Motor neuron (in vitro differentiated cells): Measurements from ENCODE around the gene FTHL17. TPM values are rescaled to one million over a fixed set of nuclear protein-coding genes. Genes with fewer than 3 reads are reported as not detected.

Source experiments
- ATAC-seq, 8 experiments: fragments of 200-7000 bp; cut with Tn5 transposase; replicated peaks in 6 of 8; 2 replicates each; pipeline ENCODE4 v1.8.0; 2021; ENCODE audit warnings: mild to moderate bottlenecking in 8 of 8, moderate library complexity in 8 of 8
- H3K27ac ChIP-seq, 2 donors: fragments of 250-450 bp; sonication (Bioruptor Pico); 2 replicates each; pipeline ENCODE4 v1.9.0; 2021; ENCODE audit warnings: antibody characterized with exemption in 2 of 2, mild to moderate bottlenecking in 2 of 2, moderate library complexity in 1 of 2
- H3K4me1 ChIP-seq, 2 donors: fragments of 250-450 bp; sonication (Bioruptor Pico); replicated peaks in 1 of 2; 2 replicates each; pipeline ENCODE4 v1.6.1; 2021; ENCODE audit warnings: antibody characterized with exemption in 2 of 2, mild to moderate bottlenecking in 2 of 2, moderate library complexity in 1 of 2
- H3K4me3 ChIP-seq, 5 donors: fragments of 250-450 bp; sonication (Bioruptor Pico); 2 replicates each; pipeline ENCODE4 v1.9.0; 2021; ENCODE audit warnings: antibody characterized with exemption in 5 of 5, mild to moderate bottlenecking in 5 of 5, moderate library complexity in 4 of 5
- WGBS, 10 experiments: fragments of 450-650 bp; shearing (Covaris generic); methylation state at CpG; one replicate each; pipeline ENCODE4 v1.0.0; 2022; 5-methylcytosine and 5-hydroxymethylcytosine counted together
- in situ Hi-C, 9 experiments: fragments of 400-800 bp; cut with MboI; loops; one replicate each; pipeline ENCODE4 v1.15.0; 2021; ENCODE audit warnings: low sequenced_read_pairs in 9 of 9, low pct_unique_long_range_greater_than_20kb in 2 of 9; ENCODE audit not compliant: unreplicated experiment in 9 of 9
- total RNA-seq, 8 experiments: library from RNA; unstranded; fragments of 300-600 nt; gene quantifications; 2 replicates each; pipeline versions ENCODE4 v1.2.3 to v1.2.4, GENCODE V29; 2022

The FTHL17 gene
- total RNA-seq, 8 experiments from 2014 or later, result not detected

GRCh38 chrX:31071262-31071661 lies 579 bp downstream of the FTHL17 start:
- Histone ChIP-seq H3K27ac (no peak overlapping the region), H3K4me1 (no peaks in the 10 kb centered on the region), H3K4me3 (no peak overlapping the region)
- no peak for ATAC-seq
- in situ Hi-C loops, result no loop called here
- 40 to 47% methylated on average over 1 to 2 of the region's 18 CpGs; no CpG with 5 or more reads in 8 of the 10 experiments for WGBS, 10 experiments

DNA sequence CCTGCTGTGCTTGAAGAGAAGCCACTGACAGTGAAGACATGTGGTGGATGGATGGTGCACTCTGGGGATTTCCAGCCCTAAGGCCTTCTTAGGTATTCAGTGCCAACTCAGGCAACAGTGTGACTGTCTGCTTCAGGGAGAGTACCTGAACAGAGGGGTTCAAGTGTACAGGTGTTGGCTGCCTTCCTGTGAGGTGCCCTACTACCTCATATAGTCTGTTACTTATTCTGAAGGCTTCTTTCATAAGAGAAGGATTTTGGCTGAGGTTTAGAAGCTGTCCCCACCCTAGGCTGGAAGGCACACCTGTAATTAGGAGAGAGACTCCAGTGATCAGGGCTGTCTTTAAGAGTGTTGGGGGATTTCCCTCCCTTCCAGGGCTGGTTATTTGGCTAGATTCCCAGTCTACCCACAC lies 1.8 kb downstream of the FTHL17 start:
- no peak for ATAC-seq
- Histone ChIP-seq H3K4me1 (no peaks in the 10 kb centered on the region), H3K4me3 (no peak overlapping the region), H3K27ac (no peak overlapping the region)
- in situ Hi-C loops, result no loop called here

DNA sequence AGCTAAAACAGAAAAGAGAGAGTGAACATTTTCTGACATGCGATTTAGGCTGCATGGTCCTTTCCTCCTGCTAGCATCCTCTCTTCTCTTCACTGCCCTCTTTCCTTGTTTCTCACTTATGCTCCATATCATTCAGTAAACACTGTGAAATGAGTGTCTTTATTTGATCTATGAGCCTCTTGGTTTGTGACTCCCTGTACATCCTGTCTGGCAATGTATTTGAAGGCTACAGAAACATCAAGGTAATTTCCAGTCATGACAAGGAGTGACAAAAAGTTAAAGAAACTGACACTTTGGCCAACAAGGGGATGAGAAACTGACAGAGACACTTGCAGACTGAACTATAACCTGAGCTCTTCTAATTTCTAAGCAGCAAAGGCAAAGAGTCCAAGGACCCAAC lies 8.7 kb downstream of the FTHL17 start:
- no peak for ATAC-seq
- Histone ChIP-seq H3K27ac (no peak overlapping the region), H3K4me1 (no peaks in the 10 kb centered on the region), H3K4me3 (no peak overlapping the region)
- in situ Hi-C loops, result no loop called here
- WGBS, 10 experiments, result 50 to 100% methylated on average over 1 of the region's 1 CpG; no CpG with 5 or more reads in 8 of the 10 experiments

DNA sequence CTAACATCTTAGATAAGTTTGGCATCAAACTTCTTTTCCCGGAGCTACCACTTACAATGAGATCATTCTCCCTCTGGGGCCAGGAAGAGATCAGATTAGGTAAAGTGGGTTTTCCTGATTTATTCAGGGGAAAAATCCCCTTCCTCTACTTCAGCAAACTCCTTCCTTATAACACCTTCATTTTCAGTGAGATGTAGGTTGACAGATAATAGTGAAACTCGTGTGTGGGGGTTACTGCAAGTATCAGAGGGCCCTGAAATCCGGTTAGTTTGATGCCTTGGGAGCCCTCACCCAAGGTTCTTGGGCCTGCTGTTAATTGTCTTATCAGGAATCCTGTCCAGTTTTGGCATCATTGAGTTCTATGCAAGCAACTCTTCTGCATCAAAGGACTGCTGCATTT lies 10.8 kb downstream of the FTHL17 start:
- no peak overlapping the region for H3K27ac ChIP-seq
- 51 to 87% (median 61%) methylated on average over 2 to 3 of the region's 3 CpGs; no CpG with 5 or more reads in 7 of the 10 experiments for WGBS, 10 experiments
- in situ Hi-C loops, result no loop called here

GRCh38 chrX:31060016-31060415 lies 11.8 kb downstream of the FTHL17 start:
- no peak overlapping the region for H3K4me3 ChIP-seq
- H3K27ac ChIP-seq, result no peak overlapping the region
- ATAC-seq, result no peak
- WGBS, 10 experiments, result 0 to 83% (median 50%) methylated on average over 1 to 4 of the region's 4 CpGs; no CpG with 5 or more reads in 5 of the 10 experiments
- in situ Hi-C loops, result no loop called here
- no peaks in the 10 kb centered on the region for H3K4me1 ChIP-seq

More for the DNA sequence above, 10.8 kb downstream of the FTHL17 start:
- no peak for ATAC-seq
- no peaks in the 10 kb centered on the region for H3K4me1 ChIP-seq
- no peak overlapping the region for H3K4me3 ChIP-seq

- H3K27ac ChIP-seq, result no peak overlapping the region
- no peaks in the 10 kb centered on the region for H3K4me1 ChIP-seq
- in situ Hi-C loops, result no loop called here
- no peak overlapping the region for H3K4me3 ChIP-seq
- ATAC-seq, result no peak
- WGBS, 10 experiments, result 14 to 80% (median 47%) methylated on average over 1 to 7 of the region's 7 CpGs; no CpG with 5 or more reads in 4 of the 10 experiments
Observed at GRCh38 chrX:31058284-31058683, 13.6 kb downstream of the FTHL17 start.

GRCh38 chrX:31057691-31058090 lies 14.2 kb downstream of the FTHL17 start:
- no peaks in the 10 kb centered on the region for H3K4me1 ChIP-seq
- in situ Hi-C loops, result no loop called here
- ATAC-seq, result no peak
- 0 to 100% (median 40%) methylated on average over 1 to 4 of the region's 4 CpGs; no CpG with 5 or more reads in 5 of the 10 experiments for WGBS, 10 experiments
- no peak overlapping the region for H3K27ac ChIP-seq
- H3K4me3 ChIP-seq, result no peak overlapping the region

GRCh38 chrX:31057291-31057690 lies 14.6 kb downstream of the FTHL17 start:
- 8 to 100% (median 59%) methylated on average over 1 to 3 of the region's 3 CpGs; no CpG with 5 or more reads in 4 of the 10 experiments for WGBS, 10 experiments
- Histone ChIP-seq H3K4me1 (no peaks in the 10 kb centered on the region), H3K4me3 (no peak overlapping the region), H3K27ac (no peak overlapping the region)
- no peak for ATAC-seq
- in situ Hi-C loops, result no loop called here

GRCh38 chrX:31053621-31054020 lies 18.2 kb downstream of the FTHL17 start:
- in situ Hi-C loops, result no loop called here
- ATAC-seq, result no peak
- Histone ChIP-seq H3K4me3 (no peak overlapping the region), H3K27ac (no peak overlapping the region), H3K4me1 (no peaks in the 10 kb centered on the region)
- 60% methylated on average over 1 of the region's 3 CpGs; no CpG with 5 or more reads in 9 of the 10 experiments for WGBS, 10 experiments

DNA sequence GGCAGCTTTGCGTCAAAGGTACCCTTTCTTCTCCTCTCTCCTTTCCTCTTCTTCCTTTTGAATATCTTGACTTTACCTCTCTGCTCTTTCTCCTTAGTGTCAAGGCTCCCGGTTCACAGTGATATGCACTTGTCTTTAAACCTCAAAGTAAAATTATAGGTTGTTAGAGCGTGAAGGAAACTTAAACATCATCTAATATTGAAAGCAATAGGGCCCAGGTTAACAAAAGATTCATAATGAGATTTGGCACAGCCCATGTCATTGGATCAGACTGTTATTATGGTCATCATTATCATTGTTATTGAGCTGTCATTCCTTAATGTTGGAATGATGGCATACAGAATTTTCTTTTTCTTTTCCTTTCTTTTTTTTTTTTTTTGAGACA lies 32.5 kb downstream of the FTHL17 start:
- 40 to 100% (median 100%) methylated on average over 1 to 3 of the region's 3 CpGs; no CpG with 5 or more reads in 3 of the 10 experiments for WGBS, 10 experiments
- ATAC-seq, result no peak
- no peak overlapping the region for H3K4me3 ChIP-seq
- H3K4me1 ChIP-seq, result peaks cover 2 to 3% of the 10 kb centered on the region in 2 donors
- H3K27ac ChIP-seq, result no peak overlapping the region
- in situ Hi-C loops, result loop anchor here in 3 of 9 experiments (10.0 to 25.0 kb wide), 2 partner anchors 615 to 623 kb away; no protein-coding TSS in a partner anchor

GRCh38 chrX:31038575-31039326 lies 33.1 kb downstream of the FTHL17 start:
- WGBS, 10 experiments, result 0 to 100% (median 24%) methylated on average over 1 to 5 of the region's 6 CpGs; no CpG with 5 or more reads in 3 of the 10 experiments
- in situ Hi-C loops, result loop anchor here in 3 of 9 experiments (10.0 to 25.0 kb wide), 2 partner anchors 616 to 624 kb away; no protein-coding TSS in a partner anchor

GRCh38 chrX:31036895-31037294 lies 34.9 kb downstream of the FTHL17 start:
- Histone ChIP-seq H3K27ac (no peak overlapping the region), H3K4me1 (peaks cover 2 to 3% of the 10 kb centered on the region in 2 donors), H3K4me3 (no peak overlapping the region)
- 0 to 48% methylated on average over 1 to 3 of the region's 3 CpGs; no CpG with 5 or more reads in 8 of the 10 experiments for WGBS, 10 experiments
- in situ Hi-C loops, result loop anchor here in 3 of 9 experiments (10.0 to 25.0 kb wide), 2 partner anchors 618 to 625 kb away; no protein-coding TSS in a partner anchor
- peak in 4 of 8 experiments; percentile 21 to 82 (median 74) for ATAC-seq

More at GRCh38 chrX:31038575-31039326, 33.1 kb downstream of the FTHL17 start:
- peak; percentile 46 to 96 (median 85) for ATAC-seq
- no peak overlapping the region for H3K4me3 ChIP-seq
- H3K4me1 ChIP-seq, result peaks cover 2 to 3% of the 10 kb centered on the region in 2 donors
- H3K27ac ChIP-seq, result no peak overlapping the region

DNA sequence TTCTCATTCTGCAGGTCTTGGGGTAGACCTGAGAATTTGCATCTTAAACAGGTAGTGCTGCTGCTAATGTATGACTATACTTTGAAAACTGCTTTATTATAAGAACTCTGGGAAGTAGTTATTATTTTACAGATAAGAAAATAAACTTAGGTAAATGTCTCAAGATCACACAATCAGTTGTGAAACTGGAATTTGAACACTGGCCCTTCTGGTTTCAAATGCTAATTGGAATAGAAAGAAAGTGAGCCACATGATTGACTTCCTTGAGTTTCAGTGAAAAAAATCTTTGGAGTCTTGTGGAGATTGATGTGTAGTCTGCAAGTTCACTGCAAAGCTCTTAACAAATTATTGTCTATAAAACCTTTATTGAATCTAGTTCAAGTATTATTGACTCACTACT lies 44.5 kb downstream of the FTHL17 start:
- in situ Hi-C loops, result loop anchor here in 2 of 9 experiments (25.0 kb wide), 1 partner anchor 635 kb away; no protein-coding TSS in a partner anchor
- no peak for ATAC-seq

More for the DNA sequence above, 44.5 kb downstream of the FTHL17 start:
- Histone ChIP-seq H3K4me3 (no peak overlapping the region), H3K27ac (no peak overlapping the region), H3K4me1 (no peaks in the 10 kb centered on the region)
